Measurements from ENCODE around the gene BCL2.
"Not testable (repeated sequence)": the region's sequence is repeated elsewhere in the genome, so short reads cannot be mapped to it uniquely, and the experiment has no call there.

The BCL2 gene

GRCh38 chr18:63213936-63214671, 105.5 kb downstream of the BCL2 start:
- no peak overlapping the region for H3K9ac ChIP-seq (ENCODE audit: low read length)
- H3K4me3 ChIP-seq (ENCODE audit: low read length), result no peak overlapping the region
- H3K4me1 ChIP-seq (ENCODE audit: control insufficient read depth, insufficient read depth, low read length), result no peaks in the 10 kb centered on the region
- H3K27ac ChIP-seq (ENCODE audit: low read depth, low read length), result no peak overlapping the region
- H3K36me3 ChIP-seq (ENCODE audit: control insufficient read depth, insufficient read depth, low read length), result no peaks in the 10 kb centered on the region
- no peaks in the 10 kb centered on the region for H3K27me3 ChIP-seq (ENCODE audit: control insufficient read depth, insufficient read depth, low read length)

- no peak overlapping the region for H3K9ac ChIP-seq (ENCODE audit: low read length)
- H3K36me3 ChIP-seq (ENCODE audit: control insufficient read depth, insufficient read depth, low read length), result no peaks in the 10 kb centered on the region
- H3K27me3 ChIP-seq (ENCODE audit: control insufficient read depth, insufficient read depth, low read length), result no peaks in the 10 kb centered on the region
- H3K27ac ChIP-seq (ENCODE audit: low read depth, low read length), result no peak overlapping the region
- no peak overlapping the region for H3K4me3 ChIP-seq (ENCODE audit: low read length)
- H3K4me1 ChIP-seq (ENCODE audit: control insufficient read depth, insufficient read depth, low read length), result no peaks in the 10 kb centered on the region
Measured at GRCh38 chr18:63213331-63213900, 106.2 kb downstream of the BCL2 start.

- Histone ChIP-seq H3K27ac (ENCODE audit: low read depth, low read length) (no peak overlapping the region), H3K4me1 (ENCODE audit: control insufficient read depth, insufficient read depth, low read length) (no peaks in the 10 kb centered on the region), H3K27me3 (ENCODE audit: control insufficient read depth, insufficient read depth, low read length) (no peaks in the 10 kb centered on the region), H3K4me3 (ENCODE audit: low read length) (no peak overlapping the region), H3K9ac (ENCODE audit: low read length) (no peak overlapping the region), H3K36me3 (ENCODE audit: control insufficient read depth, insufficient read depth, low read length) (no peaks in the 10 kb centered on the region)
Measured at GRCh38 chr18:63210521-63210920, 109.0 kb downstream of the BCL2 start.

- Histone ChIP-seq H3K9ac (ENCODE audit: low read length) (no peak overlapping the region), H3K4me3 (ENCODE audit: low read length) (no peak overlapping the region), H3K4me1 (ENCODE audit: control insufficient read depth, insufficient read depth, low read length) (no peaks in the 10 kb centered on the region), H3K27ac (ENCODE audit: low read depth, low read length) (no peak overlapping the region), H3K27me3 (ENCODE audit: control insufficient read depth, insufficient read depth, low read length) (no peaks in the 10 kb centered on the region), H3K36me3 (ENCODE audit: control insufficient read depth, insufficient read depth, low read length) (no peaks in the 10 kb centered on the region)
Measured at GRCh38 chr18:63208676-63209075, 110.9 kb downstream of the BCL2 start.

GRCh38 chr18:63207835-63208234, 111.7 kb downstream of the BCL2 start:
- Histone ChIP-seq H3K9ac (ENCODE audit: low read length) (no peak overlapping the region), H3K36me3 (ENCODE audit: control insufficient read depth, insufficient read depth, low read length) (no peaks in the 10 kb centered on the region), H3K27ac (ENCODE audit: low read depth, low read length) (no peak overlapping the region), H3K27me3 (ENCODE audit: control insufficient read depth, insufficient read depth, low read length) (no peaks in the 10 kb centered on the region), H3K4me1 (ENCODE audit: control insufficient read depth, insufficient read depth, low read length) (no peaks in the 10 kb centered on the region), H3K4me3 (ENCODE audit: low read length) (no peak overlapping the region)

- Histone ChIP-seq H3K4me1 (ENCODE audit: control insufficient read depth, insufficient read depth, low read length) (no peaks in the 10 kb centered on the region), H3K9ac (ENCODE audit: low read length) (no peak overlapping the region), H3K27me3 (ENCODE audit: control insufficient read depth, insufficient read depth, low read length) (no peaks in the 10 kb centered on the region), H3K36me3 (ENCODE audit: control insufficient read depth, insufficient read depth, low read length) (no peaks in the 10 kb centered on the region), H3K27ac (ENCODE audit: low read depth, low read length) (no peak overlapping the region), H3K4me3 (ENCODE audit: low read length) (peak overlapping the region; percentile 19)
Measured at GRCh38 chr18:63207143-63207790, 112.3 kb downstream of the BCL2 start.

GRCh38 chr18:63206433-63207142, 113.0 kb downstream of the BCL2 start:
- Histone ChIP-seq H3K27ac (ENCODE audit: low read depth, low read length) (no peak overlapping the region), H3K9ac (ENCODE audit: low read length) (no peak overlapping the region), H3K36me3 (ENCODE audit: control insufficient read depth, insufficient read depth, low read length) (no peaks in the 10 kb centered on the region), H3K27me3 (ENCODE audit: control insufficient read depth, insufficient read depth, low read length) (no peaks in the 10 kb centered on the region), H3K4me3 (ENCODE audit: low read length) (peak overlapping the region; percentile 19), H3K4me1 (ENCODE audit: control insufficient read depth, insufficient read depth, low read length) (no peaks in the 10 kb centered on the region)

- Histone ChIP-seq H3K4me3 (ENCODE audit: low read length) (no peak overlapping the region), H3K4me1 (ENCODE audit: control insufficient read depth, insufficient read depth, low read length) (no peaks in the 10 kb centered on the region), H3K9ac (ENCODE audit: low read length) (no peak overlapping the region), H3K36me3 (ENCODE audit: control insufficient read depth, insufficient read depth, low read length) (no peaks in the 10 kb centered on the region), H3K27me3 (ENCODE audit: control insufficient read depth, insufficient read depth, low read length) (no peaks in the 10 kb centered on the region), H3K27ac (ENCODE audit: low read depth, low read length) (no peak overlapping the region)
Measured at GRCh38 chr18:63205791-63206252, 113.7 kb downstream of the BCL2 start.

- Histone ChIP-seq H3K9ac (ENCODE audit: low read length) (no peak overlapping the region), H3K36me3 (ENCODE audit: control insufficient read depth, insufficient read depth, low read length) (no peaks in the 10 kb centered on the region), H3K27ac (ENCODE audit: low read depth, low read length) (no peak overlapping the region), H3K4me3 (ENCODE audit: low read length) (no peak overlapping the region), H3K27me3 (ENCODE audit: control insufficient read depth, insufficient read depth, low read length) (no peaks in the 10 kb centered on the region), H3K4me1 (ENCODE audit: control insufficient read depth, insufficient read depth, low read length) (no peaks in the 10 kb centered on the region)
Measured at GRCh38 chr18:63203497-63203896, 116.1 kb downstream of the BCL2 start.

- H3K27ac ChIP-seq (ENCODE audit: low read depth, low read length), result no peak overlapping the region
- no peaks in the 10 kb centered on the region for H3K36me3 ChIP-seq (ENCODE audit: control insufficient read depth, insufficient read depth, low read length)
- H3K27me3 ChIP-seq (ENCODE audit: control insufficient read depth, insufficient read depth, low read length), result no peaks in the 10 kb centered on the region
- no peaks in the 10 kb centered on the region for H3K4me1 ChIP-seq (ENCODE audit: control insufficient read depth, insufficient read depth, low read length)
- no peak overlapping the region for H3K9ac ChIP-seq (ENCODE audit: low read length)
- H3K4me3 ChIP-seq (ENCODE audit: low read length), result no peak overlapping the region
Measured at GRCh38 chr18:63202828-63203227, 116.7 kb downstream of the BCL2 start.

GRCh38 chr18:63201456-63201855, 118.1 kb downstream of the BCL2 start:
- not testable (repeated sequence) for H3K27me3 ChIP-seq (ENCODE audit: control insufficient read depth, insufficient read depth, low read length); H3K27ac ChIP-seq (ENCODE audit: low read depth, low read length); H3K9ac ChIP-seq (ENCODE audit: low read length); H3K4me1 ChIP-seq (ENCODE audit: control insufficient read depth, insufficient read depth, low read length); H3K4me3 ChIP-seq (ENCODE audit: low read length); H3K36me3 ChIP-seq (ENCODE audit: control insufficient read depth, insufficient read depth, low read length)

GRCh38 chr18:63199743-63200241, 119.8 kb downstream of the BCL2 start:
- Histone ChIP-seq H3K4me3 (ENCODE audit: low read length) (peak overlapping the region; percentile 6), H3K4me1 (ENCODE audit: control insufficient read depth, insufficient read depth, low read length) (no peaks in the 10 kb centered on the region), H3K27ac (ENCODE audit: low read depth, low read length) (no peak overlapping the region), H3K9ac (ENCODE audit: low read length) (no peak overlapping the region), H3K36me3 (ENCODE audit: control insufficient read depth, insufficient read depth, low read length) (no peaks in the 10 kb centered on the region), H3K27me3 (ENCODE audit: control insufficient read depth, insufficient read depth, low read length) (no peaks in the 10 kb centered on the region)

Data from rectal smooth muscle tissue (tissue), 1 donor.